ENCODE results near the gene ITGAE. TPM values are rescaled to one million over a fixed set of nuclear protein-coding genes. Genes with fewer than 3 reads are reported as not detected.

Gene ITGAE
- total and polyA plus RNA-seq, 2 experiments from 2014 or later = 11.7 to 44.9 TPM

- Histone ChIP-seq H3F3A (replicated peaks; ENCODE audit: low read depth) (no peaks in the 10 kb centered on the region), H3K79me2 (replicated peaks; ENCODE audit: insufficient read depth) (no peaks in the 10 kb centered on the region), H3K4me1 (ENCODE audit: insufficient read depth) (no peaks in the 10 kb centered on the region), H3K4me3 (no peak overlapping the region), H3K27me3 (ENCODE audit: insufficient read depth) (no peaks in the 10 kb centered on the region), H3K4me2 (no peak overlapping the region), H2AFZ (no peak overlapping the region), H3K27ac (ENCODE audit: low read depth) (no peak overlapping the region), H3K9me2 (ENCODE audit: insufficient read depth) (no peaks in the 10 kb centered on the region), H4K20me1 (replicated peaks; ENCODE audit: insufficient read depth) (no peaks in the 10 kb centered on the region), H3K36me3 (ENCODE audit: insufficient read depth) (no peaks in the 10 kb centered on the region)
- Mint-ChIP-seq H3K4me1 (0 out of 3 replicates have a peak, but pooled peaks cover 2% of the 10 kb centered on the region), H3K27me3 (ENCODE audit: insufficient read depth, low read depth, poor library complexity) (peaks cover 4% of the 10 kb centered on the region), H3K27ac (no peak overlapping the region), H3K36me3 (ENCODE audit: low read depth) (peaks cover 14% of the 10 kb centered on the region), H3K4me3 (no peak overlapping the region), H3K9me3 (peaks cover 22% of the 10 kb centered on the region)
- ATAC-seq (no peak), DNase-seq (ENCODE audit: low spot score) (no peak)
- TF ChIP-seq CTCF (conservative IDR thresholded peaks at IDR 0.05; ENCODE audit: low read depth in 2 of 2) = no peak
- TF ChIP-seq REST (IDR thresholded peaks at IDR 0.05; ENCODE audit: unreplicated experiment) = no peak
- TF ChIP-seq ETS1 (IDR thresholded peaks at IDR 0.05) = no peak
- no peak for TF ChIP-seq POLR2AphosphoS5 (IDR thresholded peaks at IDR 0.05; ENCODE audit: low read depth)
- no peak for TF ChIP-seq NANOG (IDR thresholded peaks at IDR 0.05; ENCODE audit: borderline replicate concordance)
- no peak for TF ChIP-seq STAT1 (IDR thresholded peaks at IDR 0.05; ENCODE audit: unreplicated experiment)
- TF ChIP-seq ZNF331 (CRISPR knock-in tag; IDR thresholded peaks at IDR 0.05; ENCODE audit: low read depth) = no peak
- no peak for TF ChIP-seq ZNF114 (CRISPR knock-in tag; IDR thresholded peaks at IDR 0.05)
- no peak for TF ChIP-seq CREB1 (CRISPR knock-in tag; IDR thresholded peaks at IDR 0.05; ENCODE audit: low read depth)
- TF ChIP-seq JUNB (IDR thresholded peaks at IDR 0.05; ENCODE audit: unreplicated experiment) = no peak
- TF ChIP-seq EZH2phosphoT487 (IDR thresholded peaks at IDR 0.05; ENCODE audit: unreplicated experiment) = no peak
- TF ChIP-seq EZH2 (IDR thresholded peaks at IDR 0.05; ENCODE audit: low read depth, unreplicated experiment) = no peak
- no peak for TF ChIP-seq ZNF462 (CRISPR knock-in tag; IDR thresholded peaks at IDR 0.05)
Measured at GRCh38 chr17:3762922-3763776, 37.8 kb downstream of the ITGAE start.

Data from GM23338 (cell line).